Skeletal muscle cell (primary cell): ENCODE results near the gene OTUD6A.

ENCODE experiments used
- DNase-seq: peaks from one replicate; pipeline ENCODE4 v3.0.0-alpha.2; 2010; ENCODE audit warnings: low read depth
- H3K4me3 ChIP-seq: 2 replicates; pipeline ENCODE4 v1.5.1; 2011; ENCODE audit warnings: low read depth, mild to moderate bottlenecking, control low read depth, low read length, moderate library complexity

The OTUD6A gene, protein sequence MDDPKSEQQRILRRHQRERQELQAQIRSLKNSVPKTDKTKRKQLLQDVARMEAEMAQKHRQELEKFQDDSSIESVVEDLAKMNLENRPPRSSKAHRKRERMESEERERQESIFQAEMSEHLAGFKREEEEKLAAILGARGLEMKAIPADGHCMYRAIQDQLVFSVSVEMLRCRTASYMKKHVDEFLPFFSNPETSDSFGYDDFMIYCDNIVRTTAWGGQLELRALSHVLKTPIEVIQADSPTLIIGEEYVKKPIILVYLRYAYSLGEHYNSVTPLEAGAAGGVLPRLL

GRCh38 chrX:70062076-70062475 lies at the start of gene OTUD6A:
TSS of gene OTUD6A (plus strand) at chrX:70062457. CDS start at chrX:70062525, 68 bp downstream.
- no peak within 1 kb of the TSS for H3K4me3 ChIP-seq

GRCh38 chrX:70012756-70013155 lies 49.5 kb upstream of the OTUD6A start:
- no peak for DNase-seq
- H3K4me3 ChIP-seq = no peak overlapping the region

More at GRCh38 chrX:70062076-70062475, at the start of gene OTUD6A:
- DNase-seq = no peak

GRCh38 chrX:70013466-70014381 lies 48.5 kb upstream of the OTUD6A start:
- no peak for DNase-seq
- H3K4me3 ChIP-seq = no peak overlapping the region

DNA sequence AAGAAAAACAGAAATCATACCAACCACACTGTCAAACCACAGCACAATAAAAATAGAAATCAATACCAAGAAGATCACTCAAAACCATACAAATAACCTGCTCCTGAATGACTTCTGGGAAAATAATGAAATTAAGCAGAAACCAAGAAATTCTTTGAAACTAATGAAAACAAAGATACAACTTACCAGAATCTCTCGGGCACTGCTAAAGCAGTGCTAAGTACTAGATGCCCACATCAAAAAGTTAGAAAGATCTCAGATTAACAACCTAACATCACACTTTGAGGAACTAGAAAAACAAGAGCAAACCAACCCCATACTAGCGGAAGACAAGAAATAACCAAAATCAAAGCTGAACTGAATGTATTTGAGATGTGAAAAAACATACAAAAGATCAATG lies 45.7 kb upstream of the OTUD6A start:
- DNase-seq = no peak
- no peak overlapping the region for H3K4me3 ChIP-seq

DNA sequence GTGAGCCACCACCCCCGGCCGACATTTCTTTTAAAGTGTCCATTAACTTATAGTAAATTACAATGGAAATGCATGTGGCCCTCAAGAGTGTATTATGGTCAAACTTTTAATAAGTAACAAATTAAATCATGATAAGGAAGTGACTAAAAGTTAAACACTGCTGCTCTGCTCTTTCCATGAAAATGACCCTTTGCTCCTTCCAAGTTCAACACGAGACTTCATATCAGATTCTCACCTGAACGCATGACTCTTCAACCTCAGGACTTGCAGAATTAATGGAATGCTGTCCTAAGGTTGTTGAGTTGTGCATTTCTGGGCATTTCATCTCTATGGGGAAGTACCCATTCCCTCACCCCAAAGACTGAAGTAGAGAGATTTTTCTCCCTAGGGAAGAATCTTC lies 39.6 kb upstream of the OTUD6A start:
- H3K4me3 ChIP-seq = no peak overlapping the region
- DNase-seq = no peak

GRCh38 chrX:70025464-70025863 lies 36.8 kb upstream of the OTUD6A start:
- no peak for DNase-seq

GRCh38 chrX:70026112-70026850 lies 36.0 kb upstream of the OTUD6A start:
- DNase-seq = no peak
- H3K4me3 ChIP-seq = no peak overlapping the region

More at GRCh38 chrX:70025464-70025863, 36.8 kb upstream of the OTUD6A start:
- no peak overlapping the region for H3K4me3 ChIP-seq

DNA sequence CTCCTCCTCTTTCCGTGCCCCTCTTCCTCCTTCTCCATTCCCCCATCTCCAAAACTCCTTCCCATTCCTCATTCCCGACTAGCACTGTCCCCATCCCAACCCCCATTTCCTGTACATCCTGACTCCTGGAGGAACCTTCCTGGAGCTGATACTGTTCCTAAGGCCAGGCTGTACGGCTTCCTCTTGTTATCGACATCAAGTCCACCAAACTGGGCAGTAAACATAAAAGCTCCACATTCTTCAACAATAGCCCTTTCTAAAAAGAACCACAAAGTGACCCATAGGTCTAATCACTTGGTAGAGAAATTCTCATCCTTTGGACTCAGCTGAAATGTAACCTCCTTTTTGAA lies 35.4 kb upstream of the OTUD6A start:
- no peak overlapping the region for H3K4me3 ChIP-seq
- no peak for DNase-seq

DNA sequence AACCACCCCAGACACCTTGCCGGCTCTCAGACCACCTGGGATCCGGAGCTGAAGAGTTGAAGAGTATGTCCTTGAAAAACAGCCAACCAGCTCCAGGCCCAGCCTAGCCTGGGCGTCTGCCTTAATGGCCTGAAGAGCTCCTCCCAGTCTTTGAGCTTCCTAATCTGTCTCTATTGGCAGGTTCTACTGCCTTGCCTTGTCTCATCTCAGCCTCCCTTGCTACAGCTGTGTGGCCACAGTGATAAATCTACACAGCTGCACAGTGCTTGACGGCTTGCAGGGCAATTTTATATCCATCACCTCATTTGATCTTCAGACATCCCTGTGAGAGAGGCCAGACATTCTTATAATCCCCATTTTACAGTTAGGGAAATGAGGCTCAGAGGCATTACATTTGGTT lies 32.4 kb upstream of the OTUD6A start:
- no peak overlapping the region for H3K4me3 ChIP-seq
- no peak for DNase-seq

DNA sequence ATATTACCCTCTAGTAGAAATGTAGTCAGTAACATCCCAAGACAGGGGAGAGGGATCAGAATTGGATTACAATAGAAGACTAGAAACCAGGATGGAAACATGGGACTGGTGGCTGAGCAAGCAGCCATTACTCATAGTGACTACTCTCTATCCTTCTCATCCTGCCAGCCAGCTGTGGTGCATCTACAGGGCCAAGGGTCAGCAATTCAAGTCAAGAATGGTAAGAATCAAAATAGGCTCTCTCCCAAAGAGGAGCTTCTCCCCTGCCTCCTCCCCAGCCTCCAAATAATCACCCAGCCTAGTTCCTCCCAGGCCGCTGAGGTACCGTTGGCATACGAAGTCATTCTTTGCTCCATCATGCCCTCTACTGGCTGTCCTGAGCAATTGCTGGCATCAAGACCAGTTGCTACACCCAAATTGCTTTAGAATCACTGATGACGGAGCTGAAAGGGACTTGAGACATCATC lies 31.9 kb upstream of the OTUD6A start:
- DNase-seq = no peak
- H3K4me3 ChIP-seq = no peak overlapping the region

- no peak overlapping the region for H3K4me3 ChIP-seq
- DNase-seq = no peak
Observed at GRCh38 chrX:70032792-70033191, 29.5 kb upstream of the OTUD6A start.

- DNase-seq = no peak
- H3K4me3 ChIP-seq = no peak overlapping the region
Observed at GRCh38 chrX:70033348-70034051, 28.8 kb upstream of the OTUD6A start.

DNA sequence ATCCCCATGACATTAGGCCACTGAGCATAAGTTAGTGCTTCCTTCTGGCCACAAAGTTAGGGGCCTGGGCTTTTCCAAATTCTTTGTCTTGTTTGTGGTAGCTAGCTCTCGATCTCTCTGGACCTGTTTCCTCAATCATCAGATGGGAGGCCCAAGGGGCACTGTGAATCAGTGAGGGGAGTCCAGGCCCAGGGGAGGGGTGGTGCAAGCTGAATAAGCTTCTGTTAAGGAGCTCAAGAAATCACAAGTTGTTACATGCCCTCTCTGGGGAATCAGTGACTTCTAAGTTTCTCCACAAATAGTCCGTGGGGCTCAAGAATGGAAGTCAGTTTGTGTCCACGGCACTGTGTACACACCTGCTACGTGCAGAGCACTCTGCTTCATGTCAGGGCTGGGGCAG lies 27.6 kb upstream of the OTUD6A start:
- H3K4me3 ChIP-seq = no peak overlapping the region
- DNase-seq = no peak

GRCh38 chrX:70038515-70038914 lies 23.7 kb upstream of the OTUD6A start:
- no peak overlapping the region for H3K4me3 ChIP-seq
- DNase-seq = no peak

- DNase-seq = no peak
- H3K4me3 ChIP-seq = no peak overlapping the region
Observed at GRCh38 chrX:70038951-70039350, 23.3 kb upstream of the OTUD6A start.

GRCh38 chrX:70039758-70040157 lies 22.5 kb upstream of the OTUD6A start:
- no peak overlapping the region for H3K4me3 ChIP-seq
- no peak for DNase-seq

DNA sequence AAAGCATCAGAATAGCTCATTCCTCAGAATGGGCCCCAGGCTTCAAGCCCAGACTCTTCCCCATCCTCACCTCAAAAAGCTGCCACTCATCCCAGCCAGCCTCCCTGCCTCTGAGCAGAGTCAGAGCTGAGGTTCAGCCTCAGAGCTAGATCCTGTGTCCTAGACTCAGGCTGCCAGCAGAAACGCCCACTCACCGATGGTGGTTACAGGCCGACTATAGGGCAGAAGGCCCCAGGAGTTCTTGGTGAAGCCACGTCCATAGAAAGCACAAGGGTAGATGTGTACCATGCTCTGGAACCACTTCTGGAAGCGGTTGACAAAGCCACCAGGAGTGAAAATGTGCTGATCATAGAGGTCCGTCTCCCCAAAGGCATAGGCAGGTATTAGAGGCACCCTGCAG lies 20.3 kb upstream of the OTUD6A start:
- no peak for DNase-seq
- no peak overlapping the region for H3K4me3 ChIP-seq

GRCh38 chrX:70042399-70043371 lies 19.6 kb upstream of the OTUD6A start:
- no peak overlapping the region for H3K4me3 ChIP-seq
- DNase-seq = no peak
